ENCODE measurements around the gene SLC35F3. TPM values are rescaled to one million over a fixed set of nuclear protein-coding genes. Genes with fewer than 3 reads are reported as not detected.

SLC35F3 gene
- total RNA-seq, 1 experiment from 2014 or later: not detected

DNA sequence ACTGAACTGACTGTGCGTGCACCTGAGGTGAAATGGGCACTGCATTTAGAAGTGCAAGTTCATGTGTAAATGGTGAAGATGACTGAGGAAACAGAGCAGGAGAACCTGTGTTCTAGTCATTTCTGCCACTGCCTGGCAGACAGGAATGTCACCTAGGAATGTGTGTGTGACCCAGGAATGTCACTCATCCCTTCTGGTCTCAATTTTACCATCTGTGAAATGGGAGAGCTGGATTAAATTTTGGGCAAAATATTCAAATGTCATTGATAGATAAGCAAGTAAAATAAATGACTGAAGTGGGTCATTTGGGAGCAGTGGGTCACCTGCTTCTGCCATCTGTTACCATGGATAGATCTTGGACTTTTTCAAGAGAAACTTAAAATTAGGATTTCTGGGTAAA, 42.2 kb downstream of the SLC35F3 start:
- ChIA-PET CTCF (no interaction called here), POLR2A (no interaction called here)
- peaks cover 2% of the 10 kb centered on the region; the same call in 1 of the 2 replicates for H3K9me3 ChIP-seq
- H3K27me3 Mint-ChIP-seq (ENCODE audit: insufficient read depth, unreplicated experiment): peaks cover 12% of the 10 kb centered on the region
- intact Hi-C loops (cut with micrococcal nuclease; ENCODE audit: unreplicated experiment): loop anchor here (10.0 kb wide), 1 partner anchor 62 kb away; no protein-coding TSS in a partner anchor
- TF ChIP-seq, protein P1, sequence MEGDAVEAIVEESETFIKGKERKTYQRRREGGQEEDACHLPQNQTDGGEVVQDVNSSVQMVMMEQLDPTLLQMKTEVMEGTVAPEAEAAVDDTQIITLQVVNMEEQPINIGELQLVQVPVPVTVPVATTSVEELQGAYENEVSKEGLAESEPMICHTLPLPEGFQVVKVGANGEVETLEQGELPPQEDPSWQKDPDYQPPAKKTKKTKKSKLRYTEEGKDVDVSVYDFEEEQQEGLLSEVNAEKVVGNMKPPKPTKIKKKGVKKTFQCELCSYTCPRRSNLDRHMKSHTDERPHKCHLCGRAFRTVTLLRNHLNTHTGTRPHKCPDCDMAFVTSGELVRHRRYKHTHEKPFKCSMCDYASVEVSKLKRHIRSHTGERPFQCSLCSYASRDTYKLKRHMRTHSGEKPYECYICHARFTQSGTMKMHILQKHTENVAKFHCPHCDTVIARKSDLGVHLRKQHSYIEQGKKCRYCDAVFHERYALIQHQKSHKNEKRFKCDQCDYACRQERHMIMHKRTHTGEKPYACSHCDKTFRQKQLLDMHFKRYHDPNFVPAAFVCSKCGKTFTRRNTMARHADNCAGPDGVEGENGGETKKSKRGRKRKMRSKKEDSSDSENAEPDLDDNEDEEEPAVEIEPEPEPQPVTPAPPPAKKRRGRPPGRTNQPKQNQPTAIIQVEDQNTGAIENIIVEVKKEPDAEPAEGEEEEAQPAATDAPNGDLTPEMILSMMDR (IDR thresholded peaks at IDR 0.05; ENCODE audit: insufficient read depth in 1 of 2, low read depth in 1 of 2, low read length in 1 of 2, severe bottlenecking in 1 of 2, unreplicated experiment in 1 of 2): no peak
- no peak overlapping the region for H3K4me3 ChIP-seq (ENCODE audit: low read depth, low read length)
- peaks cover 16% of the 10 kb centered on the region for H3K9me3 Mint-ChIP-seq (ENCODE audit: unreplicated experiment)
- H3K4me1 ChIP-seq: no peaks in the 10 kb centered on the region
- H3K27me3 ChIP-seq (replicated peaks; ENCODE audit: control insufficient read depth, insufficient read depth, low read length): no peaks in the 10 kb centered on the region; the same call in 1 of the 2 replicates
- no peaks in the 10 kb centered on the region for H3K36me3 Mint-ChIP-seq (ENCODE audit: insufficient read depth, unreplicated experiment)
- no peak for DNase-seq
- H3K4me1 Mint-ChIP-seq (ENCODE audit: low read depth, unreplicated experiment): no peaks in the 10 kb centered on the region
- no peak overlapping the region for H3K27ac Mint-ChIP-seq (ENCODE audit: unreplicated experiment)
- H3K4me3 Mint-ChIP-seq (ENCODE audit: unreplicated experiment): no peak overlapping the region
- BruUV-seq (replicated peaks): no TSS peak
- H3K36me3 ChIP-seq (ENCODE audit: control insufficient read depth, insufficient read depth, low read length): no peaks in the 10 kb centered on the region

DNA sequence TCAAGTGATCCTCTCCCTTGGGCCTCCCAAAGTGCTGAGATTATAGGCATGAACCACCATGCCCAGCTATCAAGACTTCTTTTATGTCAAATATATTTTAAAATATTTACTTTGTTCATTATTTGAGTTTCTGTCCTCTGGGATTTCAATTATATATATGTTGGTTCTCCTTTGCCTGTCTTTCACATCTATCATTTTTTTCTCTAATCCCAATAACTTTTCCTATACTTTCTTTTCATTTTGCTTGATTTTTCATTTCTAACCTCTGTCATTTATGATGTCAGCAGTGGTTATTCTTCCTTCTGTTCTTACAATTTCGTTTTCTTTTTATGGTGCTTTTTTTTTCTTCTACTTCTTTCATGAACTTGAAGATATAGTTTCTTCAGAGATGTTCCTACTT, 47.3 kb downstream of the SLC35F3 start:
- Mint-ChIP-seq H3K27me3 (ENCODE audit: insufficient read depth, unreplicated experiment) (peaks cover 10% of the 10 kb centered on the region), H3K4me1 (ENCODE audit: low read depth, unreplicated experiment) (no peaks in the 10 kb centered on the region), H3K9me3 (ENCODE audit: unreplicated experiment) (peaks cover 51% of the 10 kb centered on the region), H3K4me3 (ENCODE audit: unreplicated experiment) (no peak overlapping the region), H3K36me3 (ENCODE audit: insufficient read depth, unreplicated experiment) (no peaks in the 10 kb centered on the region), H3K27ac (ENCODE audit: unreplicated experiment) (no peak overlapping the region)
- ChIA-PET POLR2A (no interaction called here), CTCF (no interaction called here)
- peaks cover 10% of the 10 kb centered on the region; the same call in 1 of the 2 replicates for H3K9me3 ChIP-seq
- no peaks in the 10 kb centered on the region for H3K36me3 ChIP-seq (ENCODE audit: control insufficient read depth, insufficient read depth, low read length)
- no peaks in the 10 kb centered on the region for H3K27me3 ChIP-seq (replicated peaks; ENCODE audit: control insufficient read depth, insufficient read depth, low read length)
- DNase-seq: no peak
- no TSS peak for BruUV-seq (replicated peaks)
- H3K4me3 ChIP-seq (ENCODE audit: low read depth, low read length): no peak overlapping the region
- no peaks in the 10 kb centered on the region for H3K4me1 ChIP-seq
- TF ChIP-seq, protein P1 (IDR thresholded peaks at IDR 0.05; ENCODE audit: insufficient read depth in 1 of 2, low read depth in 1 of 2, low read length in 1 of 2, severe bottlenecking in 1 of 2, unreplicated experiment in 1 of 2): no peak
- intact Hi-C loops (cut with micrococcal nuclease; ENCODE audit: unreplicated experiment): no loop called here

DNA sequence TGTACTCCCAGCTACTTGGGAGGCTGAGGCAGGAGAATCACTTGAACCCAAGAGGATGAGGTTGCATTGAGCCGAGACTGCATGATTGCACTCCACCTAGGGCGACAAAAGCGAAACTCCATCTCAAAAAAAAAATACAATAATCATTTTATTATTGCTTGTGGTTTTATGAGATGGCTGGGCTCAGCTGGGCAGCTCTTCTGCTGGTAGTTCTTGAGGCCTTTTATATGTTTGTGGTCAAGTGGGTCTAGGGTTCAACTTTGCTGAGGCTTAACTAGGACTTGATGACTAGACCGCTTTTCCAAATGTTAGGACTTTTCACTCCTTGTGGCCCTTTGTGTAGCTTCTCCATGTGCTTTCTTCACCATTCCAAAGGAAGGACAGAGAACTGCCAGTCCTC, 53.2 kb downstream of the SLC35F3 start:
- BruUV-seq (replicated peaks): no TSS peak
- Histone ChIP-seq H3K9me3 (peaks cover 12% of the 10 kb centered on the region), H3K4me3 (ENCODE audit: low read depth, low read length) (no peak overlapping the region), H3K4me1 (no peaks in the 10 kb centered on the region), H3K27me3 (replicated peaks; ENCODE audit: control insufficient read depth, insufficient read depth, low read length) (no peaks in the 10 kb centered on the region), H3K36me3 (ENCODE audit: control insufficient read depth, insufficient read depth, low read length) (no peaks in the 10 kb centered on the region)
- no peaks in the 10 kb centered on the region for H3K4me1 Mint-ChIP-seq (ENCODE audit: low read depth, unreplicated experiment)
- H3K4me3 Mint-ChIP-seq (ENCODE audit: unreplicated experiment): no peak overlapping the region
- intact Hi-C loops (cut with micrococcal nuclease; ENCODE audit: unreplicated experiment): no loop called here
- no peaks in the 10 kb centered on the region for H3K36me3 Mint-ChIP-seq (ENCODE audit: insufficient read depth, unreplicated experiment)
- no peak for DNase-seq
- no peaks in the 10 kb centered on the region for H3K27me3 Mint-ChIP-seq (ENCODE audit: insufficient read depth, unreplicated experiment)
- no peak overlapping the region for H3K27ac Mint-ChIP-seq (ENCODE audit: unreplicated experiment)
- ChIA-PET POLR2A (interaction anchor here (0.5 kb wide), 1 partner anchor 377 kb away, joined by 3 read pairs; no protein-coding TSS in a partner anchor), CTCF (no interaction called here)
- TF ChIP-seq, protein P1 (IDR thresholded peaks at IDR 0.05; ENCODE audit: insufficient read depth in 1 of 2, low read depth in 1 of 2, low read length in 1 of 2, severe bottlenecking in 1 of 2, unreplicated experiment in 1 of 2): no peak
- peaks cover 26% of the 10 kb centered on the region for H3K9me3 Mint-ChIP-seq (ENCODE audit: unreplicated experiment)
